Activated CD4-positive, alpha-beta T cell treated with anti-CD3 and anti-CD28 coated beads for 1 hour (primary cell): ENCODE data around the gene RIN3.

Source experiments
- DNase-seq: peaks from one replicate; pipeline ENCODE4 v3.0.0-alpha.2; 2020

RIN3 gene

DNA sequence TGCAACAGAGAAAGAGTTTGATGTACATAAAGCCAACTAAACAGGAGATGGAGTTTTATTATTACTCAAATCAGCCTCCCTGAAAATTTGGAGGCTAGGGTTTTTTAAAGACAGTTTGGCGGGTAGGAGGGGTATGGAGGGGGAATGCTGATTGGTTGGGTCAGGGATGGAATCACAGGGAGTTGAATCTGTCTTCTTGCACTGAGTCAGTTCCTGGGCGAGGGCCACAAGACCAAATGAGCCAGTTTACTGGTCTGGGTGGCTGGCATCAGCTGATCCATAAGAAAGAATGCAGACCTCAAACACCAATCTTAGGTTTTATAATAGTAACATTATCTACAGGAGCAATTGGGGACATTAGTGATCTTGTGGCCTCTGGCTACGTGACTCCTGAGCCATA lies 64.9 kb downstream of the RIN3 start:
- no peak for DNase-seq

DNA sequence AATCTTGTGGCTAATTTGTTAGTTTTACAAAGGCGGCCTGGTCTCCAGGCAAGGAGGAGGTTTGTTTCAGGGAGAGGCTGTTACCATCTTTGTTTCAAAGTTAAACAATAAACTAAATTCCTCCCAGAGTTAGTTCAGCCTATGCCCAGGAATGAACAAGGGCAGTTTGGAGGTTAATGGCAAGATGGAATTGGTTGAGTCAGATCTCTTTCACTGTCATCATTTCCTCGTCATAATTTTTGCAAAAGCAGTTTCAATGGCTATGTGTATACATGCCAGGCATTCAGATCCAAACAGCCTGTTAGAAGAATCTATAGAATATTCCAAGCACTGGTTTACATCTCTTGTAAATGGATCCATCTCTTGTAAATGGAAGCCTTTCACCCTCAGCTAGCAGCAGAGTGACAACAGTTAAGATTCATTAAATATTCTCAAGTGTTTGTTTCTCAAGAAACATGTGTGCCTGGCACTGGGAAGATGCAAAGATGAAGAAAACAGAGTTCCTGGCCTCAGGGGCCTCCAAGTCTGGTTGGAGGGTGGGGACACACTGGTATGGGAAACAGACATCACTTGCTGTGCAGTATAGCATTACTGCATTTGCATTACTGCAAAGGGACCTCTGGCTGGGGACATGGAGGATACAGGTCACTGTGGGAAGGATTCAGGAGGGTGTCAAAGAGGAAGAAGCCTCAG lies 65.8 kb downstream of the RIN3 start:
- no peak for DNase-seq

DNA sequence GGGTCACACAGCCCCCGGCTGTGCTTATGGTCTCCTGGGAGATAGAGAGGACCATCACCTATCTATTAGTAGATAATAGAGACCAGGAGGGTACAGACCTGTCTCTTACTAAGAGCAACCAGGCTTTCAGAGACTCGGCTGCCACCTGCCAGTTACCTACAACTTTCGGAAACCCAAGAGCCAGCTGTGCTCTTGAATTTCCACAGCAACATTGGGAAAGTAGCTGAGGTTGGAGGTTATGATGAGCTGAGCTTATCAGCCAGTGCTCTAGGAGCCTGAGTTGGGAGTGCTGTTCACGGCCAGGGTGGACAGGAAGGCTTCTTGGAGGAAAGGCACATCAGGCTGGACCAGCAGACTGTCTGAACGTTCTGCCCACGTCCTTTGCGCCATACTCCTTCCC lies 67.6 kb downstream of the RIN3 start:
- DNase-seq, result no peak

DNA sequence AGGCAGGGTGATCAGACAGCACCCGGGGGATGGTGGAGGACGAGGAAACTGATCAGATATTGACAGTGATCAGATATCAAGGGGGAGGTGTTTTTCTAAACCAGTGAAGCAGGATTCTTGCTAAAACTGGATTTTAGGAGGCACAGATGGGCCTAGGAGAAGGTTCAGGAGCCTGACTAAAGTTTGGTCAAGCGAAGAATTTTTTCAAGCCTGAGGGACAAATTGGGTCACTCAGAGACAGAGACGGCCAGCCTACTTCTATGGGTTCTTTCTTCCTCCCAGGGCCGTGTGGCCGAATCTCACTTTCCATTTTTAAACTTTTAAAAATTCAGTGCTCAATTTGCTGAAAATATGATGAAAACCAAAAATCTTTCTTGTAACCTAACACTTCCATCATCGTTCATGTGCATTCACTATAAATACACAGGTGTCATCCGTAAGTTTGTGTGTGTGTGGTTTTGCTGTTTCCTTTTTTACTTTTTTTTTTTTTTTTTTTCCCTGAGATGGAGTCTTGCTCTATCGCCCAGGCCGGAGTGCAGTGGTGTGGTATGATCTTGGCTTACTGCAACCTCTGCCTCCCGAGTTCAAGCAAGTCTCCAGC lies 68.5 kb downstream of the RIN3 start:
- DNase-seq, result no peak

DNA sequence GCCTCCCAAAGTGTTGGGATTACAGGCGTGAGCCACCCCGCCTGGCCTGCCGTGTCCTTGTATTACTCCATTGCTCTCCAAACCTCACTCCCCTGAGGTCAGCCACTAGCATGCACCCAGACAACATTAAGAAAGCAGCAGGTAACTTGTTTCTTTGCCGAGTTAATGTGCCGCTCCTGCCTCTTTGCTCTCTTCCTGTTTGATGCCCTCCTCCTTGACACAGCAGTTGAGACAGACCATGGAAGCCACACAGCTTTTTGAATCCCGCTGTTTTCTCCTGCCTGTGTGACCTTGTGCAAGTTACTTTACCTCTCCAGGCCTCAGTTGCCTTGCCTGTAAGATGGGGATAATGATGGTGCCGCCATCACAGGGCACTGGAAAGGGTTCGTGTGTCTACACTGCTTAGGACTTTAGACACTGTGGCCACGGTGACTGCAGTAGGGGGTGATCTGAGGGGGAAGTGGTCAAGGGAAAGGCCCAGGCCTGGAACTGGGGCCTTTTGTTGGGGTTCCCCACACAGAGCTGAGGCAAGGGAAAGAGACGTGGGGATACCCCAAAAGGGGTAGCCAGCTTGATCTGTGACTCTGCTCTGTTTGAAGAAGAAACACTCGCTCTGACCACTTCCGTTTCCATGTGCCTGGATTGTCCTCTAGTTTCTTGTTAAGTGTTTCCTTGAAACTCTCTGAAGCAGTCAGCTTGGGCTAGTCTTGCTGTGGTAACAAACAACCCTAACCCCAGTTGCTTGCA lies 69.3 kb downstream of the RIN3 start:
- no peak for DNase-seq

DNA sequence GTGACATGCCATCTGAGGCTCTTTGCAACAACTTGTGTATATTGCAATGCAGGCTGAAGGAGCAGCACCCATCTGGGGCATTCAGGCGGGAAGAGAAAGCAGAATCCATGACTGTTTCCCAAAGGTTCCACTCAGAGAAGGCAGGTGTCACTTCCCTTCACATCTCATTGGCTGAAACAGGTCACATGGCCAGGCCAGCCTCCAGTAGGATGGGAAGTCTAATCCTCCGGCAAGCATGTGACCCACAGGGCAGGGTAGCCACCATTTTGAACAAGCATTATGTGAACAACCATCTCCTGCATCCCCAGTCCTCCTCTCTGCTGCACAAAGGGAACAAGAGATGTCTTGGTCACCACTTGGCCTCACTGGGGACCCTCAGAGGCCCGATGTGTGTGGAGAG lies 70.6 kb downstream of the RIN3 start:
- DNase-seq, result no peak

DNA sequence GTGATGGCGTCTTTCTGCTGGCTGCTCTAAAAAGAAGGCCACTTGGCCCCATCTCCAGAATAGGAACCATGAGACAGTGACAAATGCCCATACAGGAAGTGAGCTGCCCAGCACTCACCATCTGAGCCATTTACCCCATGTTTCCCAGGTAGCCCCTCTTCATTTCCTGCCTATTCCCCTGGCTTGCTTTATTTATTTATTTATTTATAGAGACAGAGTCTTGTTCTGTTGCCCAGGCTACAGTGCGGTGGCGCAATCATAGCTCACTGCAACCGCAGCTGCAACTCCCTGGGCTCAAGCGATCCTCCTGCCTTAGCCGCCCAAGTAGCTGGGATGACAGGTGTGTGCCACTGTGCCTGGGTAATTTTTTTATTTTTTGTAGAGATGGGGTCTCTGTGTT lies 71.2 kb downstream of the RIN3 start:
- DNase-seq, result no peak

DNA sequence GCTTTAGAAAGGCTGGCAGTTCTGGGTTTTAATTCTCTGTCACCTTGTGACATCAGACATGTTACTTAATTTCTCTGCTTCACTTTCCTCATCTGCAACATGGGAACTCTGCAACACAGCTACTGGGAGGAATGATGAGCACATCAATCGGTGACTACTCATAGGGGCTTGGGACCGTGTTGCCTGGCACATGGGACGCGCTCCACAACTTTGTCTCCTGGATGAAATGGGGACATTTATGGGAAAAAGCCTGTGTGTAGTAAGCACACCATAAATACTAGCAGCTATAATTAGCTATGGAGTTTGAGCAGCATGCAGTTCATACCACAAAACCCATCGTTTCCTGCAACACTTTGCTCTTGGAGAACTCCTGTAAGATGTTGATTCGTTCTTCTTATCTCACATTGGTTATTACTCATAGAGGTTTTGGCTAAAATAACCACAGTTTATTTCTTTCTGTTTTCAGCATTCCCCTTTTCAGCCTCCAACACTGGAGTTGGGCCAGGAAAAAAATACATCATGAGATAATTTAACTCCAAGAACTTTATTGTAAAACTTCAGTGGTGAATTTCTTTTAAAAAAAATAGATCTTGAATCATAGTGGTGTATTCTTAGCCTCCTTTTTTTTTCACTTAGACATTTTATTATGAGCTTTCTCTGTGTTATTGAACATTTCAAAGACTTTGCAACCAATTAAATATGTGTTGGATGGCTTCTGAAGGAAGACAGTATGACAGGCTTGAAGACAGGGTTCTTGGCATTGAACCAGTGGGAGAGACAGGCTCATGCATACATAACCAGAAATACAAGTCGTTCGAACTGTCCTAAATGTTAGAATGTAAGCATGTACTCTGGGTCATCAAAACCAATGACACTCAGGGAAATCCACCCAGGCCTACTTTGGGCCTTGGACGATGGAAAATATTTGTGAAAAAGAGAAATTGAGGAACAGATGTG lies 72.7 kb downstream of the RIN3 start:
- no peak for DNase-seq

DNA sequence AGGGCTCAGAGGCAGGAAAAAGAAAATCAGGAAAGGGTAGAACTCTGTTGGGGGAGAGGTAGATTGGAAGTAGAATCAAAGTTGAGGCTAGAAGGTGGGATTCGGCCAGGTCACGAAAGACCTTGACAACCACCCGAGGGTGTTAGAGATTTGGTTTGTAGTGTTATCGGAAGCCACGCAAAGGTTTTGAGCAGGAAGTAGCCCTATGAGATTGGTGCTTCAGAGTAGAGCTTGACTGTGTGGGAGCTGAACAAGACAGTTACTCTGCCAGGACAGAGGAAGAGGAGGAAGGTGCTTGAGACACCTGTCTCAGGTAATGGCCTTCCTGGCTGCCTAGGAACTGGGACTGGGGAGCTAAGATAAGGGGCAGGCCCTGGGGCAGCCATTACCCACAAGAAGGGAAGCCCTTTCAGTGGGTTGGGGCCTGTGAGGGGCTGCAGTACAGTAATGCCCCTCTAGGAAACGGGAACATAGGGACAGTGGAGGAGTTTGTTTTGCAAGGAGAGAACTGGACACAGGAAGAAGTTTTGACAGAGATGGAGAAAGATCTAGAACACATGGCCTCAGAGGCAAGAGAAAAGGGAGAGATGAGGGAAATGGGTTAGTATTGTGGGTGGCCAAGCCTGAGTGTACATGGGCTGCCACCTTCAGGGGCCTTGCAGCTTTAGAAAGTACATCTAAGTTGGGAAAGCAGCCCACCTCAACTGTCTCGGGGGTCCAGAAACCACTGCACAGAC lies 73.5 kb downstream of the RIN3 start:
- DNase-seq, result no peak

DNA sequence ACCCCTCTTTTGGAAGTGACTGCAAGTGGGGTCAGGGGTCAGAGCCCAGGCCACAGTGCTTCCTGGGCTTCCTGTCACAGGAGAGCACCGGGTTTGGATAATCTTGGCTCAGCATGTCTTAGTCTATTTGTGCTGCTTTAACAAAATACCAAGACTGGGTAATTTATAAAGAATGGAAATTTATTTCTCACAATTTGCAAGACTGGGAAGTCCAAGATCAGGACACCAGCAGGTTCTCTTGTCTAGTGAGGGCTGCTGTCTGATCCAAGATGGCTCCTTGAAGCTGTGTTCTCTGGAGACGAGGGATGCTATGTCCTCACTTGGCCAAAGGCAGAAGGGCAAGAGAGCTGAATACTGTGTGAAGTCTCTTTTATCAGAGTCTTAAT lies 74.1 kb downstream of the RIN3 start:
- no peak for DNase-seq

DNA sequence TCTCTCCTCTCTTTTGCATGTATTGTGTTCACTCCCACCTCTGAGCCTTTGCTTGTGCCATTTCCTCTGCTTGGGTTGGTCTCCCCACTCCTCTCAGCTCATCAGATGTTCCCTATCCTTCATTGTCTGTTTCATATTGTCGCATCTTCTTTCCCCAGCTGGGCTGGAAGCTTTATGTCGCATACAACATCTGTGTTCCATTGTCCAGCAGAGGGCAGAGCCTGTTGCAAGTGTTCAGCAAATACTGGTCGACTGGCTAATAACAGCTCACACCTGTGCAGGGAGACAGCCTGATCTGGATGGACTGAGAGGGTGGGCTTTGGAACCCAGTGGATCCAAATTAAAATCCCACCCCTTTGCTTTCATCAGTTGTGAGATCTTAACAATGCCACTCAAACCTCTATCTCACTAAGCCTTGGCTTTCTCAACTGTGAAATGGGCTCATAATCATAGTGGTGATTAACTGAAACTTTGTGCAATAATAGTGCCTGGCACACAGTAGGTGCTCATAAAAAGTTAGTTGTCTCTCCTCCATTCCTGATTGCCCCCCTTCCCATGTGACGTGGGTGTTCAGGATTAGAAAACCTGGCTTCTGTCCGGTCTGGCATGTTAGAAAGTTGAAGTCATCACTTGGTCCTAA lies 75.8 kb downstream of the RIN3 start:
- no peak for DNase-seq

DNA sequence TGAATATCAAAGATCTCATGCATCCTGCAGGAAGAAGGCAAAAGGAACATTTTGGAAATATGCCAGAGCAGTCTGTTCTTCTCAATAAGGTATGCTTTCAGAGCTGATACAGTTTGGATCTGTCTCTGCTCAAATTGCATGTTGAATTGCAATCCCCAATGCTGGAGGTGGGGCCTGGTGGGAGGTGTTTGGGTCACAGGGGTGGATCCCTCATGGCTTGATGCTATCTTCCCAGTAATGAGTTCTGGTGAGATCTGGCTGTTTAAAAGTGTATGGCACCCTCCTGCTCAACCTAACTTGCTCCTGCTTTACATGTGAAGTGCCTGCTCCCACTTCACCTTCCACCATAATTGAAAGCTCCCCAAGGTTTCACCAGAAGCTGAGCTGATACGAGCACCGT lies 76.6 kb downstream of the RIN3 start:
- DNase-seq, result no peak

DNA sequence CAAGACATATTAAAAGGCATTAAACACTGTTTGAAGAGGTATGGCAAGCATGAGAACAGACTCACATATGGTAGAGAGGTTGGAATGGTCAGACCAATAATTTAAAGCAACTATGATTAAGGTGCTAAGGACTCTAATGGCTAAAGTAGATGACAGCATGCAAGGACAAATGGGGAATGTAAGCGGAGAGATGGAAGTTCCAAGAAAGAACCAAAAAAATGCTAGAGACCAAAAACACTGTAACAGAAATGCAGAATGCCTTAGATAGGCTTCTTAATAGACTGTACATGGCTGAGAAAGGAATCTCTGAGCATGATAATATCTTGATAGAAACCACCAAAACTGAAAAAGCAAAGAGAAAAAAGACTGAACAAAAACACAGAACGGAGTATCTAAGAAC lies 77.4 kb downstream of the RIN3 start:
- DNase-seq, result no peak

DNA sequence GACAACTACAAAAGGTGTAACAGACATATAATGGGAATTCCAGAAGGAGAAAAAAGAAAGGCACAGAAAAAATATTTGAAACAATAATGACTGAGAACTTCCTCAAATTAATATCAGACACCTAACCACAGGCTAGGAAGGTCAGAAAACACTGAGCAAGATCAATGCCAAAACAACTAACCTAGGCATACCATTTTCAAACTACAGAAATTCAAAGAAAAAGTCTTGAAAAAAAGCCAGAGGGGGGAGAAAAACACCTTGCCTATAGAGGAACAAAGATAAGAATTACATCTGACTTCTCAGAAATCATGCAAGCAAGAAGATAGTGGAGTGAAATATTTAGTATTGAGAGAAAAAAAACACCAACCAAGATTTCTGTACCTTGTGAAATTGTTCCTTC lies 77.8 kb downstream of the RIN3 start:
- DNase-seq, result no peak

DNA sequence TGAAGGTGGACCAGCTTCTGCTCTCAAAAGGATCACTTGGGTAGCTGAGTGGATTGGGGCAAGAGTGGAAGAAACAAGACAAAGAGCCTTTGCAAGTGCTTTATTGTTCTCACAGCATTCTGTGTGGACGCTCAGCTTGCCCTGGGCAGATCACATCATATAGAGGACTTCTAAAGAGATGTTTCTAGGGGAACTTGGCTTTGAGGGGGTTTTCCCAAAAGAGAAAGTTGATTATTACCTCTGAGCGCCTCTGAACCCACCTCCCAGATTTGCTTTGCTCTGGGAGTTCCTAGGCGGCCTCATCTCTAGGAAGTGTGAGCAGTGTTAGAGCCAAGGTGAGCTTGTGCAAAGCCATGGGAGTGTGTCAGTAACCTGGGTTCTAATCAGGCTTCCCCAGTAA lies 81.7 kb downstream of the RIN3 start:
- no peak for DNase-seq

DNA sequence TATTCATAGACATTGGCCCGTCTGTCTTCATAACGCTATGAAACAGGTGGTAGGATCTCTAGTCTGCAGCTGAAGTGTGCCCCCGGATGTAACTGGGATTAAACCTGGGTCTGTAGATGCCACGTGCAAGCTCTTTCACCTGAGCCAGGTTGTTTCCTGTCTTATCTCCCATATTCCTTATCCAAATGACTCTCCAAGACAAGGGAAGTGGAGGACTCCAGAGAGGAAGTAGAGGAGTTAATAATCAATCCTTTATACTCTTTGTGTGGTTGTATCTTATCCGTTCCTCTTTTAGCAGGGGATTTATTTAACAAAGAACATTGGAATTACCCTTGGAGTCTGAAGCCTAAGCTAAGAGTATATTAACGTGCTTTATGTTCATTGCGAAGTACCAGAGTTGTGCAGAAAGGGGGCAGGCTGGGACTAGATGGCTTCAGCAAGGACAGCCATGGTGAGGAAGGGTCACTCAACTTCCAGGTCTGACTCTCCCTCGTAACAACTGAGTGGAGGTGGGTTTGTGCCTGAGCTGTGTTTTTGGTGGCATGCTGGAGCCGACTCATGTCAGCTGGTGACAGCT lies 82.8 kb downstream of the RIN3 start:
- DNase-seq, result no peak

DNA sequence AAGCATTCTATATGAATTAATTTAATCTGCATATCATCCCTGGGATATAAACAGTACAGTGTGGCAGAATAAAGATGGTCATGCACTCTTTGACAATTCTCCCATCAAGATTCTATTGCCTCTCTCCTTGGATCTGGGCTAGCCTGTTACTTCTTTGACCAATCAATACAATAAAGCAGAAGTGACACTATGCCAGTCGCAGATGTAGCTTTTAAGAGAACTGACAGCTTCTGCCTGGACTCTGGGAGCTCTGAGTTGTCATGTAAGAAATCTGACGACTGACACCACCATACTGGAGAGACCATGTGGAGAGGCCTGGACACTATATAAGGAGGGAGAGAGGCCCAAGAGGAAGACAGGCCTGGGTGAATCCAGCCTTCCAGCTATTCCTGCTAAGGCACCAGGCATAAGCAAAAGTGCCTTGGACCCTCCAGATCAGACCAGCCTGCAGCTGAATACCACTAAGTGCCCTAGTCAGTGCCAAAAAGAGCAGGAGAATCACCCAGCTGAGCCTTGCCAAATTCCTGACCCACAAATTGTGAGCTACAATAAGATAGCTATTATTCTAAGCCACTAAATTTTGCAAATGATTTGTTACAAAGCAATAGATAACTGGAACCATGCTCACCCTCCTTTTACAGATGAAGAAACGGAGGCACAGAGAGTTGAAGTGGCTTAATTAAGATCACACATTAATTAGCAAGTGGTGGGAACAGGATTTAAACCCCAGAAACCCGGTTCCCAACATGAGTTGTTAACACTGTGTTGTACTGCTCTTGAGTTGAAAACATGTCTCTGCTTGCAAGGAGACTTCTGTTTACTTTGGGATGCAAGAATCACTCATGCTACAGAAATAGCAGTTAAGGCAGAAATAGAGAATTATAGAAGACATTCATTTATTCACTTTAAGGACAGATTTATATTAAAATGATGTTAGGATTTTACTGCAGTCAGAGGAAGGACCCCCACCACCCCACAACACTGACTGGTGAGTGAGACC lies 84.6 kb downstream of the RIN3 start:
- DNase-seq, result no peak

DNA sequence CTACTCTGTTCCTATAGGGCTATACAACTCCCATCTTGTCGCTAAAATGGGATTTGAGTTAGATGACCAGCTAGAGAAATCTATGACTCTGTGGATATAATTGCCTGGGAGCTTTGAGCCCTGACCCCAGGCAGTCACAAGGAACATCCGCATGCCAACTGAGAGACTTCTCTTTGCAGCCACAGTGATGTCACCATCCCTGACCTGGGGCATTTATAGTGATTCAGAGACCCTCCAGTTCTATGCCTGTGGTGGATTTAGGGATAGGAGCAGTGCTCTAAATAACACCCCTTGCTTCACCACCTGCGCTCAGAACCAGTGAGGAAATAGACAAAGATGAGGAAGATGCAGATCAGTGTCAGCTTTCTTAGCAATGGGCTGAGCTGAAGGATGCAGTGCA lies 86.2 kb downstream of the RIN3 start:
- DNase-seq, result no peak

DNA sequence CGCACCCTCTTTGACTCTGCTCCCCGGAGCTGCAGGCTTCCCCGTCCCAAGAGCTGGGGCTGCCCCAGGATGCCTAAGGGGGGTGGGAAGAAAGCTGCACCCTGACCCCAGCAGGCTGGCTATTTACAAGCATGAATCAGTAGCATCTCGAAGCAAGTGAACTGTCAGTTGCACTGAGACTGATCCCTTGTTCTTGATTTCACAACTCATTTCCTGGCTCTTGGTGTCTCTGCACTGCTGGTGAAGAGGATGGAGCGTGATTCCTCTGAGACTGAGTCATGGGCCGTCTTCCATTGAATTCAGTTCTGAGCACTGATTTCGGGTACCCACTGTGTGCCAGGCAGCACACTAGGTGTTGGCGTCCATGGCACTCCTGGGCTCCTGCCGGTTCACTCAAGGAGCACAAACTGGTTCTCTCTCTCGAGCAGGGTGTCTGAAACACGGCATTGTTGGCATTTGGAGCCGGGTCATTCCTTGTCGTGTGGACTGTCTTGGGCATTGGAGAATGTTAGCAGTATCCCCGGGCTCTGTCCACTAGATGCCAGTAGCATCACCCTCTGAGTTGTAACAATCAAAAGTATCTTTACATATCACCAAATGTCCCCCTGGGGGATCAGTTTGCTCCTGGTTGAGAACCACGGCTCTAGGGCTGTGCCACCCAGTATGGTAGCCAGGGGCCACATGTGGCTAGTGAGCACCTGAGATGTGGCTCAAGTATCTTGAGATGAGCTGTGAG lies 86.9 kb downstream of the RIN3 start:
- no peak for DNase-seq
